ENCODE data around the gene PTPRG. TPM values are rescaled to one million over a fixed set of nuclear protein-coding genes. Genes with fewer than 3 reads are reported as not detected.

Gene PTPRG
- polyA plus RNA-seq, 1 donor (not counting 4 experiments of a cell fraction or from before 2014, with no cell fraction given), result 12.1 TPM

DNA sequence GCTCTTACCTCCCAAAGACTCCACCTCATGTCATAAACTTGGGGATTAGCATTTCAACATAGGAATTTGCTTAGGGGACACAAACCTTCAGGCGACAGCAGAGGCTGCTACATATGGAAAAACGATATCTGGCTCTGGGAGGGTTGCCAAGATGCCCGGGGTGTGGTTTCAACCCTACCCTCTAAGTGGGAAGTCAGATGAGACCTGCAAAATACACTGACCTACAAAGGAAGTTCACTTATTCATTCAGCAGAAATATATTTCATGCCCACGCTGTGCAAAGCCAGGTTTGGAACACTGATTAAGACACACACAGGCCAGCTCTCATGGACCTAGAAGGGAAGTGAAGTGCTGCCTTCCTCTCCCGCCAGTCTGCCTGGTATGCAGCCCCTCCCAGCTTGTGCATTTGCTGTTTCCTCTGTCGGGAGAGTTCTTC lies 572.7 kb downstream of the PTPRG start:
- H3K27ac ChIP-seq (ENCODE audit: control insufficient read depth, insufficient read depth, low read length), result no peak overlapping the region
- H3K79me2 ChIP-seq (ENCODE audit: control insufficient read depth, insufficient read depth, low read length), result no peaks in the 10 kb centered on the region
- peak overlapping the region; percentile 39 for H3K4me2 ChIP-seq (ENCODE audit: control insufficient read depth, extremely low read depth, insufficient read depth, low read depth, low read length)
- no peaks in the 10 kb centered on the region for H3K27me3 ChIP-seq (ENCODE audit: control insufficient read depth, extremely low read depth, insufficient read depth, low read length)
- no peaks in the 10 kb centered on the region for H3K36me3 ChIP-seq (ENCODE audit: control insufficient read depth in 2 of 2, extremely low read depth in 1 of 2, insufficient read depth in 2 of 2, low read length in 2 of 2)
- no peaks in the 10 kb centered on the region for H3K9me1 ChIP-seq (ENCODE audit: control insufficient read depth, extremely low read depth, insufficient read depth, low read length)
- TF ChIP-seq, protein P1, sequence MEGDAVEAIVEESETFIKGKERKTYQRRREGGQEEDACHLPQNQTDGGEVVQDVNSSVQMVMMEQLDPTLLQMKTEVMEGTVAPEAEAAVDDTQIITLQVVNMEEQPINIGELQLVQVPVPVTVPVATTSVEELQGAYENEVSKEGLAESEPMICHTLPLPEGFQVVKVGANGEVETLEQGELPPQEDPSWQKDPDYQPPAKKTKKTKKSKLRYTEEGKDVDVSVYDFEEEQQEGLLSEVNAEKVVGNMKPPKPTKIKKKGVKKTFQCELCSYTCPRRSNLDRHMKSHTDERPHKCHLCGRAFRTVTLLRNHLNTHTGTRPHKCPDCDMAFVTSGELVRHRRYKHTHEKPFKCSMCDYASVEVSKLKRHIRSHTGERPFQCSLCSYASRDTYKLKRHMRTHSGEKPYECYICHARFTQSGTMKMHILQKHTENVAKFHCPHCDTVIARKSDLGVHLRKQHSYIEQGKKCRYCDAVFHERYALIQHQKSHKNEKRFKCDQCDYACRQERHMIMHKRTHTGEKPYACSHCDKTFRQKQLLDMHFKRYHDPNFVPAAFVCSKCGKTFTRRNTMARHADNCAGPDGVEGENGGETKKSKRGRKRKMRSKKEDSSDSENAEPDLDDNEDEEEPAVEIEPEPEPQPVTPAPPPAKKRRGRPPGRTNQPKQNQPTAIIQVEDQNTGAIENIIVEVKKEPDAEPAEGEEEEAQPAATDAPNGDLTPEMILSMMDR (optimal IDR thresholded peaks at IDR 0.05 in 1 of 3, IDR thresholded peaks at IDR 0.05 in 1 of 3, conservative IDR thresholded peaks at IDR 0.05 in 1 of 3; ENCODE audit: extremely low read depth in 1 of 3, insufficient read depth in 2 of 3, low read length in 3 of 3), result no peak
- TF ChIP-seq EZH2 (IDR thresholded peaks at IDR 0.05; ENCODE audit: low read length), result no peak
- no peak overlapping the region for H3K4me3 ChIP-seq (ENCODE audit: control insufficient read depth in 2 of 3, extremely low read depth in 1 of 3, insufficient read depth in 2 of 3, low read depth in 1 of 3, low read length in 3 of 3)
- FAIRE-seq, result peak; percentile 39
- H2AFZ ChIP-seq (ENCODE audit: control insufficient read depth, low read length), result peak overlapping the region; percentile 41
- H4K20me1 ChIP-seq (ENCODE audit: control insufficient read depth, extremely low read depth, insufficient read depth, low read length), result no peaks in the 10 kb centered on the region
- H3K4me1 ChIP-seq (ENCODE audit: control insufficient read depth, extremely low read depth, insufficient read depth, low read length), result peaks cover 9% of the 10 kb centered on the region
- DNase-seq (ENCODE audit: low read depth, low spot score), result no peak
- H3K9me3 ChIP-seq (ENCODE audit: control insufficient read depth, low read depth, low read length), result no peaks in the 10 kb centered on the region
- no peak overlapping the region for H3K9ac ChIP-seq (ENCODE audit: control insufficient read depth, extremely low read depth, insufficient read depth, low read length)
- dilution Hi-C loops (cut with MboI; ENCODE audit: extremely low pct_ligation_motif_present, low sequenced_read_pairs), result no loop called here

DNA sequence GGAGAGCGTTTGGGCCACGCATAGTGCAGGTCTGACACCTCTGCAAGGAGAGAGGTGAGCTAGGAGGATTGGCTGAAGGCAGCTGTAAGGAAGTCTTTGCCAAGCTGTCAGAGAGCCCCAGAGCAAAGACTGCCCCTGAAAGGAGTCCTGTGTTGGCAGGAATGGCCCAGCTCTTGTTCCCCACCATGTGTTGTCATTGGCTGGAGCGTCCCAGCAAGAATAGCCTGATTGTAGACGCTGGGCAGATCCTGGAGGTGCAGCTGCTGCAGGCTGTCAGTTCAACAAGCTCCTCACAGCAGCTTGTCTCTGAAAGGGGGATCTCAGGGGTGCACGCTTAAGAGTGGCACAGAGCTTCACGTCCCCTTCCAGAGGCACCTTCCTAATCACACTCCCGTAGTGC lies 574.4 kb downstream of the PTPRG start:
- Histone ChIP-seq H3K79me2 (ENCODE audit: control insufficient read depth, insufficient read depth, low read length) (no peaks in the 10 kb centered on the region), H3K4me3 (ENCODE audit: control insufficient read depth in 2 of 3, extremely low read depth in 1 of 3, insufficient read depth in 2 of 3, low read depth in 1 of 3, low read length in 3 of 3) (no peak overlapping the region), H3K27ac (ENCODE audit: control insufficient read depth, insufficient read depth, low read length) (no peak overlapping the region), H4K20me1 (ENCODE audit: control insufficient read depth, extremely low read depth, insufficient read depth, low read length) (no peaks in the 10 kb centered on the region), H3K9ac (ENCODE audit: control insufficient read depth, extremely low read depth, insufficient read depth, low read length) (no peak overlapping the region), H2AFZ (ENCODE audit: control insufficient read depth, low read length) (no peak overlapping the region), H3K9me1 (ENCODE audit: control insufficient read depth, extremely low read depth, insufficient read depth, low read length) (no peaks in the 10 kb centered on the region), H3K9me3 (ENCODE audit: control insufficient read depth, low read depth, low read length) (no peaks in the 10 kb centered on the region), H3K4me2 (ENCODE audit: control insufficient read depth, extremely low read depth, insufficient read depth, low read depth, low read length) (no peak overlapping the region), H3K36me3 (ENCODE audit: control insufficient read depth in 2 of 2, extremely low read depth in 1 of 2, insufficient read depth in 2 of 2, low read length in 2 of 2) (no peaks in the 10 kb centered on the region), H3K27me3 (ENCODE audit: control insufficient read depth, extremely low read depth, insufficient read depth, low read length) (no peaks in the 10 kb centered on the region), H3K4me1 (ENCODE audit: control insufficient read depth, extremely low read depth, insufficient read depth, low read length) (peaks cover 9% of the 10 kb centered on the region)
- TF ChIP-seq, protein P1 (optimal IDR thresholded peaks at IDR 0.05 in 1 of 3, IDR thresholded peaks at IDR 0.05 in 1 of 3, conservative IDR thresholded peaks at IDR 0.05 in 1 of 3; ENCODE audit: extremely low read depth in 1 of 3, insufficient read depth in 2 of 3, low read length in 3 of 3), result no peak
- no peak for TF ChIP-seq EZH2 (IDR thresholded peaks at IDR 0.05; ENCODE audit: low read length)
- dilution Hi-C loops (cut with MboI; ENCODE audit: extremely low pct_ligation_motif_present, low sequenced_read_pairs), result no loop called here
- FAIRE-seq (no peak), DNase-seq (ENCODE audit: low read depth, low spot score) (no peak)

Data from keratinocyte (primary cell).